Tibial artery (tissue), 4 donors: ENCODE data around the gene SIM1.

Source experiments
- DNase-seq, 2 donors: peaks; one replicate each; pipeline ENCODE4 v3.0.0-alpha.2; 2019
- H3K27ac ChIP-seq, 2 donors: fragments of 200-600 bp; sonication (generic) in 1 of 2; 1 replicate in 1 of 2; 2 replicates in 1 of 2; pipeline ENCODE4 v1.5.1; 2018 to 2019; ENCODE audit warnings: mild to moderate bottlenecking in 1 of 2
- H3K27me3 ChIP-seq, 2 donors: fragments of 200-600 bp; sonication (generic) in 1 of 2; one replicate each; pipeline versions ENCODE4 v1.5.1 to v1.6.0; 2016 to 2019
- H3K36me3 ChIP-seq, 3 donors: fragments of 200-600 bp; sonication (generic) in 2 of 3; one replicate each; pipeline ENCODE4 v1.5.1; 2016 to 2019; ENCODE audit warnings: mild to moderate bottlenecking in 2 of 3
- H3K4me1 ChIP-seq, 4 donors: fragments of 200-600 bp; sonication (generic) in 2 of 4; 1 replicate in 3 of 4; 2 replicates in 1 of 4; pipeline ENCODE4 v1.5.1; 2016 to 2019
- H3K4me3 ChIP-seq, 2 donors: fragments of 200-600 bp; sonication (generic) in 1 of 2; 1 replicate in 1 of 2; 2 replicates in 1 of 2; pipeline ENCODE4 v1.5.1; 2018 to 2019; ENCODE audit warnings: mild to moderate bottlenecking in 2 of 2
- H3K9me3 ChIP-seq, 3 donors: fragments of 200-600 bp; sonication (generic) in 1 of 3; one replicate each; pipeline ENCODE4 v1.5.1; 2016 to 2019
- intact Hi-C: fragments of 100-400 bp; cut with DNase I; formaldehyde crosslinking; loops from one replicate; pipeline ENCODE4 v1.15.0; 2023; ENCODE audit warnings: low total_unique reads
- TF ChIP-seq, protein P1 (sequence below), 2 experiments: fragments of 200-600 bp in 1 of 2; fragments of 450-650 bp in 1 of 2; IDR thresholded peaks; one replicate each; pipeline ENCODE4 v1.5.1; 2017 to 2019; ENCODE audit warnings: antibody characterized with exemption in 2 of 2, mild to moderate bottlenecking in 1 of 2, moderate library complexity in 1 of 2

SIM1 gene

DNA sequence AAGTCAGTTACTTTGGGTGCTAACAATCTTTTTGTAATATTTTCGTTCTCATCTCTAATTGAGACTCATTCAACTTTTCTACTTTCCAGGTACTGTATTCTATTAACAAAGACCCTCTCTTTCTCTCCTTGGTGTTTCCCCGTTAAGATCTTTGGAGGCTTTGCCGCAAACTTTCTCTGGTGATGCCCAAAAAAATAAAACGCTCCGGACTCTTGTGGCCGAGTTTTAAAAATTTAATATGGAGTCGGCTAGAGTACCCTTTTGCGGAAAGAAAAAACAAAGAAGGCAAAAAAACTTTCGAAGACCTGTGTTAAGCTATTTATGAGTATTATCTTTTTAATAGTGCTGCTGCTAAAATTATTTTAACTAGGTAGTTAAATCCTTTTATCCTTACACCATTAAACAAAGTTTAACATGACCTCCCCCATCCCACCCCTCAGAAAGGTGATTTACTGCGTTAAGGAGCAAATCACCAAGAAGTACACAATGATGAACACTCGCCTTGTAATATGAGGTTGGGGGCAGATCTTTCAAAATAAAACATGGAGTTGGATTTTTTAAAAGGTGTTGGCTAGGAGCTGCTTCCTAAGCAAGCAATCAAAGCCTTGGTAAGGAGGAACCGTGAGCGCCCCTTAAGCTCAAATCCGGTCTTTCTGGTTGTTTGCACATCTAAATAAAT, 10.0 kb downstream of the SIM1 start:
- intact Hi-C loops, result loop anchor here (5.0 kb wide), 1 partner anchor 1037 kb away; no protein-coding TSS in a partner anchor
- H3K36me3 ChIP-seq, result no peaks in the 10 kb centered on the region
- H3K9me3 ChIP-seq, result peaks cover 0 to 8% (median 4%) of the 10 kb centered on the region in 3 donors
- H3K27ac ChIP-seq, result no peak overlapping the region
- peaks cover 0 to 21% (median 10%) of the 10 kb centered on the region in 4 donors for H3K4me1 ChIP-seq
- TF ChIP-seq, protein P1, sequence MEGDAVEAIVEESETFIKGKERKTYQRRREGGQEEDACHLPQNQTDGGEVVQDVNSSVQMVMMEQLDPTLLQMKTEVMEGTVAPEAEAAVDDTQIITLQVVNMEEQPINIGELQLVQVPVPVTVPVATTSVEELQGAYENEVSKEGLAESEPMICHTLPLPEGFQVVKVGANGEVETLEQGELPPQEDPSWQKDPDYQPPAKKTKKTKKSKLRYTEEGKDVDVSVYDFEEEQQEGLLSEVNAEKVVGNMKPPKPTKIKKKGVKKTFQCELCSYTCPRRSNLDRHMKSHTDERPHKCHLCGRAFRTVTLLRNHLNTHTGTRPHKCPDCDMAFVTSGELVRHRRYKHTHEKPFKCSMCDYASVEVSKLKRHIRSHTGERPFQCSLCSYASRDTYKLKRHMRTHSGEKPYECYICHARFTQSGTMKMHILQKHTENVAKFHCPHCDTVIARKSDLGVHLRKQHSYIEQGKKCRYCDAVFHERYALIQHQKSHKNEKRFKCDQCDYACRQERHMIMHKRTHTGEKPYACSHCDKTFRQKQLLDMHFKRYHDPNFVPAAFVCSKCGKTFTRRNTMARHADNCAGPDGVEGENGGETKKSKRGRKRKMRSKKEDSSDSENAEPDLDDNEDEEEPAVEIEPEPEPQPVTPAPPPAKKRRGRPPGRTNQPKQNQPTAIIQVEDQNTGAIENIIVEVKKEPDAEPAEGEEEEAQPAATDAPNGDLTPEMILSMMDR (IDR thresholded peaks at IDR 0.05), result no peak
- H3K4me3 ChIP-seq, result no peak overlapping the region
- no peak for DNase-seq
- peaks cover 18 to 91% of the 10 kb centered on the region in 2 donors for H3K27me3 ChIP-seq

DNA sequence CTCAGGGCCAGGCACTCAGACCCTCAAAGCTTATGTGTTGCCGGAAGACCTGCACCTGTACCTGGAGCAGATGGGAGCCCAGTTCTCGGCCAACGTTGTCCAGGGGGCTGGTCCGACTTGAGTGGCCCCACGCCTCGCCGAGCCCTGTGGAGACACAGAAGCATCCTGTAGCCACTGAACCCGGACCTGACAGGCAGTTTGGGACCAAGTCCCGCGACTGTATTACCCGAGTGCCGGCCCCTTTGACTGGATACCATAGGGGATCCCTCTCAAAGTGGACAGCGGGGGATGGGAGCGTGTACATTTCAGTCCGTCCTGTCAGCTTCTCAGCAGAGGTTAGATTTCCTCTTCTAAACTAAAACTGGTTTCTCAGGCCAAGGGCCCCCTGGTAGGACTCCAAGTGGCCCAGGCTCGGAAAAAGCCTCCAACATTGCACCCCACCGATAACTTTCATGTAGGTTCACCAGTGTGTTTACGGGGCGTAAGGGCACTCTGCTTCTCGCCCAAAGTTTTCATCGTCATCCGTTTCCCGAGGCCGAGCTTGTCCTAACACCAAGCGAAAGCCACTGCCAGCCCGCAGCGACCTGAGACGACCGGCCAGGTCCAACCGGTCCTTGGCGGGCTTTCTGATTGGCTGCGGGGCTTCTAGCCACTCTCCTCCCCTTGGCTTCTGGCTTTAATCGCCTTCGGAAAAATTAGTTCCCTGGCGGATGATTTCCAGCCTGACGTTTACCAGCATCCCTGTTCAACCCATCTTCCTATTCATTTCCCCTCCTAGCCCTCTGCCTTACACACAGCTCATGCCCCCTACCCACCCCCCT, 10.8 kb downstream of the SIM1 start:
- no peak for DNase-seq
- Histone ChIP-seq H3K4me3 (no peak overlapping the region), H3K27me3 (peaks cover 18 to 91% of the 10 kb centered on the region in 2 donors), H3K9me3 (peaks cover 0 to 8% (median 4%) of the 10 kb centered on the region in 3 donors), H3K36me3 (no peaks in the 10 kb centered on the region), H3K27ac (no peak overlapping the region), H3K4me1 (peaks cover 0 to 21% (median 10%) of the 10 kb centered on the region in 4 donors)
- intact Hi-C loops, result no loop called here
- TF ChIP-seq, protein P1 (IDR thresholded peaks at IDR 0.05), result no peak

DNA sequence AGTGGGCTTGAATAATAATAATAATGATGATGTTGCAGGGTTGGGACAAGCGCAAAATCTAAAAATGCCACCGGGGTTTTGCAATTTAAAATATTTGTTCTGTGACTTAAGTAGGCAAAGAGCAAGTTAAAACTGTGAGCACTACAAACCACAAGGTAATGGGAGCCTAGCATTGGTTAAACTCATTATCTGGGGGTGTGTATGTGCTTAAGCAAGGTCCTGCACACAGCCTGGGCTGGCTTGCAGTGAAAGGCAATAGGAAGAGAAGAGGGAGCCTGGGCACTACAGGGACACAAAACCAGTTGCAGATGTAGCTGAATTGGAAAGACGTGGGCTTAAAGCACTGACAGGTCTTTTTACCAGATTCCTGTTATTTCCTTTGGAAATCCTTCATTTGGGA, 11.7 kb downstream of the SIM1 start:
- H3K36me3 ChIP-seq, result no peaks in the 10 kb centered on the region
- no peak overlapping the region for H3K4me3 ChIP-seq
- peaks cover 14 to 91% of the 10 kb centered on the region in 2 donors for H3K27me3 ChIP-seq
- peaks cover 0 to 8% (median 4%) of the 10 kb centered on the region in 3 donors for H3K9me3 ChIP-seq
- TF ChIP-seq, protein P1 (IDR thresholded peaks at IDR 0.05), result no peak
- H3K27ac ChIP-seq, result no peak overlapping the region
- no peak for DNase-seq
- intact Hi-C loops, result no loop called here
- H3K4me1 ChIP-seq, result peaks cover 0 to 15% (median 7%) of the 10 kb centered on the region in 4 donors

DNA sequence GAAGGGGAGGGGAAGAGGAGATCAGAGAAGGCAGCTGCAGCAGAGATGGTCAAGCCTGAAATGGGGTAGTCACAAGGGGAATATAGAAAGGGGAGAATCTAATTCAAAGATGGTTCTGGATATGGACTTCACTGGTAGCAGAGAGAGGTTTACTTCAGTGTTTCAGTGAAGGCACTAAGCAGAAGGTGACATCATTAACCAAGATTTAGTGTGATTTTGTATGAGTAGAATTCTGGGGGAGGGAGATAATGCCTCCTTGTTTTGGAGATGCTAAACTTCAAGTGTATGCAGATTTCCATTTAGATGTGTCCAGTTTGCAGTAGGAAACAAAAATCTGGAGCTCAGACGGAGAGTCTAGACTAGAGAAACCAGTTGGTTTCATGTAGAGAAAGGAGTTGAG, 13.1 kb downstream of the SIM1 start:
- H3K27me3 ChIP-seq, result peaks cover 14 to 91% of the 10 kb centered on the region in 2 donors
- intact Hi-C loops, result no loop called here
- TF ChIP-seq, protein P1 (IDR thresholded peaks at IDR 0.05), result no peak
- H3K4me3 ChIP-seq, result no peak overlapping the region
- no peak overlapping the region for H3K27ac ChIP-seq
- peaks cover 0 to 8% (median 4%) of the 10 kb centered on the region in 3 donors for H3K9me3 ChIP-seq
- DNase-seq, result no peak
- no peaks in the 10 kb centered on the region for H3K36me3 ChIP-seq
- H3K4me1 ChIP-seq, result peaks cover 0 to 26% (median 18%) of the 10 kb centered on the region in 4 donors

- H3K4me1 ChIP-seq, result peaks cover 0 to 28% (median 17%) of the 10 kb centered on the region in 4 donors
- TF ChIP-seq, protein P1 (IDR thresholded peaks at IDR 0.05), result no peak
- peaks cover 0 to 91% of the 10 kb centered on the region in 2 donors for H3K27me3 ChIP-seq
- intact Hi-C loops, result no loop called here
- no peaks in the 10 kb centered on the region for H3K36me3 ChIP-seq
- H3K4me3 ChIP-seq, result no peak overlapping the region
- H3K9me3 ChIP-seq, result no peaks in the 10 kb centered on the region
- DNase-seq, result no peak
- H3K27ac ChIP-seq, result no peak overlapping the region
Observed at GRCh38 chr6:100449239-100449691, 15.5 kb downstream of the SIM1 start.
